Fibroblast of lung (primary cell): ENCODE measurements around the gene CCL5. TPM values are rescaled to one million over a fixed set of nuclear protein-coding genes. Genes with fewer than 3 reads are reported as not detected.

Experiments used
- DNase-seq, 2 donors: peaks; one replicate each; pipeline versions ENCODE4 v3.0.0 to v3.0.0-alpha.2; 2010; ENCODE audit warnings: low read depth in 2 of 2
- H2AFZ ChIP-seq: 2 replicates; pipeline ENCODE4 v1.5.1; 2012; ENCODE audit warnings: low read length, control low read depth, inconsistent platforms
- H3K27ac ChIP-seq: 2 replicates; pipeline ENCODE4 v1.5.1; 2011; ENCODE audit warnings: low read length, control low read depth; ENCODE audit not compliant: insufficient read depth
- H3K27me3 ChIP-seq: 2 replicates; pipeline ENCODE4 v1.5.1; 2011; ENCODE audit warnings: mild to moderate bottlenecking, low read length; ENCODE audit not compliant: control insufficient read depth, insufficient read depth
- H3K36me3 ChIP-seq: 2 replicates; pipeline ENCODE4 v1.5.1; 2011; ENCODE audit warnings: low read length; ENCODE audit not compliant: control insufficient read depth, insufficient read depth
- H3K4me1 ChIP-seq: 2 replicates; pipeline ENCODE4 v1.5.1; 2011; ENCODE audit warnings: low read length; ENCODE audit not compliant: control insufficient read depth, insufficient read depth; ENCODE audit errors: extremely low read depth
- H3K4me2 ChIP-seq: 2 replicates; pipeline ENCODE4 v1.5.1; 2011; ENCODE audit warnings: low read length, control low read depth; ENCODE audit not compliant: insufficient read depth; ENCODE audit errors: extremely low read depth
- H3K4me3 ChIP-seq, 4 experiments: fragments of 200-600 bp in 1 of 4; sonication (generic) in 1 of 4; replicated peaks in 1 of 4; 2 replicates each; pipeline ENCODE4 v1.5.1; 2011 to 2016; ENCODE audit warnings: low read length in 4 of 4, low read depth in 3 of 4, mild to moderate bottlenecking in 3 of 4, control low read depth in 2 of 4, inconsistent platforms in 1 of 4, mixed read lengths in 1 of 4; ENCODE audit not compliant: insufficient read depth in 1 of 4; ENCODE audit errors: control extremely low read depth in 1 of 4
- H3K79me2 ChIP-seq: 2 replicates; pipeline ENCODE4 v1.5.1; 2012; ENCODE audit warnings: mild to moderate bottlenecking, low read length, inconsistent platforms; ENCODE audit not compliant: control insufficient read depth, insufficient read depth
- H3K9ac ChIP-seq: 2 replicates; pipeline ENCODE4 v1.5.1; 2011; ENCODE audit warnings: mild to moderate bottlenecking, low read length, control low read depth; ENCODE audit not compliant: insufficient read depth
- H3K9me3 ChIP-seq: 2 replicates; pipeline ENCODE4 v1.5.1; 2012; ENCODE audit warnings: low read depth, low read length; ENCODE audit not compliant: control insufficient read depth, insufficient read depth
- H4K20me1 ChIP-seq: 2 replicates; pipeline ENCODE4 v1.5.1; 2011; ENCODE audit warnings: low read length; ENCODE audit not compliant: control insufficient read depth, insufficient read depth; ENCODE audit errors: extremely low read depth
- CTCF ChIP-seq, 2 donors: IDR thresholded peaks in 1 of 2; conservative IDR thresholded peaks in 1 of 2; 1 replicate in 1 of 2; 2 replicates in 1 of 2; pipeline ENCODE4 v1.5.1; 2011 to 2012; ENCODE audit warnings: low read length in 2 of 2, control low read depth in 1 of 2, inconsistent platforms in 1 of 2, low read depth in 1 of 2, mild to moderate bottlenecking in 1 of 2
- EZH2 ChIP-seq: IDR thresholded peaks from 2 replicates; pipeline ENCODE4 v1.5.1; 2012; ENCODE audit warnings: low read length, control low read depth, mild to moderate bottlenecking; ENCODE audit errors: missing control alignments
- polyA plus RNA-seq, 2 donors: library from polyadenylated mRNA; depleted of rRNA in 1 of 2; stranded (reverse) in 1 of 2; unstranded in 1 of 2; fragments of >200 nt; gene quantifications; 2 replicates each; pipeline ENCODE4 v1.2.1, GENCODE V29; 2011 to 2012; ENCODE audit warnings: missing spikeins in 1 of 2
- total RNA-seq: library from RNA; depleted of rRNA; stranded (reverse); fragments of >200 nt; gene quantifications from 2 replicates; pipeline ENCODE4 v1.2.1, GENCODE V29; 2014

Gene CCL5
- total and polyA plus RNA-seq, 2 donors (not counting 1 experiment from before 2014, with no cell fraction given) = 0.07 TPM; not detected in 1

GRCh38 chr17:35892091-35893035 is 12.2 kb upstream of the CCL5 start:
- Histone ChIP-seq H3K27me3 (no peaks in the 10 kb centered on the region), H3K4me1 (no peaks in the 10 kb centered on the region), H3K36me3 (no peaks in the 10 kb centered on the region), H3K79me2 (no peaks in the 10 kb centered on the region), H3K9ac (no peak overlapping the region), H4K20me1 (no peaks in the 10 kb centered on the region), H3K4me2 (no peak overlapping the region), H3K9me3 (no peaks in the 10 kb centered on the region), H3K4me3 (no peak overlapping the region), H2AFZ (no peak overlapping the region), H3K27ac (no peak overlapping the region)
- DNase-seq = peak in 1 of 2 donors; percentile 22
- TF ChIP-seq EZH2 (no peak), CTCF (conservative IDR thresholded peaks at IDR 0.05 in 1 of 2, IDR thresholded peaks at IDR 0.05 in 1 of 2; ENCODE audit: low read depth in 1 of 2, low read length in 2 of 2) (no peak)

DNA sequence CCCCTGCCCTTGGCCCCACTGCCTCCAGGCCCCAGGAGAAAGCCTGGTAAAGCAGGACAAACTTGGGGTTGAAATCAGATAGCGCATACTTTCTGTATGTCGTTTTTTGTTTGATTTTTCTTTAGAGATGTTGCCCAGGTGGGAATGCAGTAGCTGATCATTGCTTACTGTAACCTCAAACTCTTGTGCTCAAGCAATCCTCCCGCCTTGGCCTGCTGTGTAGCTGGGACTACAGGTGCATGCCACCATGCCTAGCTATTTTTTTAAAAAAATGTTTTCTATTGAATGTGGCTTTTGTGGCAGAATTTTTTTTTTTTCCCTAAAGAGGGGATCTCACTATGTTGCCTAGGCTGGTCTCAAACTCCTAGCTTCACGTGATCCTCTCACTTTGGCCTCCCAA is 11.1 kb upstream of the CCL5 start:
- no peaks in the 10 kb centered on the region for H4K20me1 ChIP-seq
- TF ChIP-seq CTCF (conservative IDR thresholded peaks at IDR 0.05 in 1 of 2, IDR thresholded peaks at IDR 0.05 in 1 of 2; ENCODE audit: low read depth in 1 of 2, low read length in 2 of 2) (no peak), EZH2 (no peak)
- H3K4me1 ChIP-seq = no peaks in the 10 kb centered on the region
- no peak overlapping the region for H3K27ac ChIP-seq
- H3K36me3 ChIP-seq = no peaks in the 10 kb centered on the region
- no peaks in the 10 kb centered on the region for H3K27me3 ChIP-seq
- H2AFZ ChIP-seq = no peak overlapping the region
- DNase-seq = no peak
- no peaks in the 10 kb centered on the region for H3K9me3 ChIP-seq
- H3K4me3 ChIP-seq = no peak overlapping the region
- H3K4me2 ChIP-seq = no peak overlapping the region
- H3K9ac ChIP-seq = no peak overlapping the region
- H3K79me2 ChIP-seq = no peaks in the 10 kb centered on the region

- H3K4me2 ChIP-seq = no peak overlapping the region
- no peaks in the 10 kb centered on the region for H3K27me3 ChIP-seq
- H3K9me3 ChIP-seq = no peaks in the 10 kb centered on the region
- no peak overlapping the region for H3K27ac ChIP-seq
- H3K4me1 ChIP-seq = no peaks in the 10 kb centered on the region
- H3K9ac ChIP-seq = no peak overlapping the region
- no peak for DNase-seq
- no peak overlapping the region for H3K4me3 ChIP-seq
- no peak overlapping the region for H2AFZ ChIP-seq
- no peaks in the 10 kb centered on the region for H3K79me2 ChIP-seq
- H4K20me1 ChIP-seq = no peaks in the 10 kb centered on the region
- TF ChIP-seq CTCF (conservative IDR thresholded peaks at IDR 0.05 in 1 of 2, IDR thresholded peaks at IDR 0.05 in 1 of 2; ENCODE audit: low read depth in 1 of 2, low read length in 2 of 2) = no peak
- TF ChIP-seq EZH2 = no peak
- no peaks in the 10 kb centered on the region for H3K36me3 ChIP-seq
These were observed 10.6 kb upstream of the CCL5 start for GRCh38 chr17:35890774-35891155.
